HepG2 (cell line): Measurements from ENCODE around the gene PFKFB4. TPM values are rescaled to one million over a fixed set of nuclear protein-coding genes. Genes with fewer than 3 reads are reported as not detected.
"Not testable (repeated sequence)": the region's sequence is repeated elsewhere in the genome, so short reads cannot be mapped to it uniquely, and the experiment has no call there.

Source experiments
- ATAC-seq: fragments of 200-7000 bp; cut with Tn5 transposase; 3 replicates; pipeline ENCODE4 v1.9.1; 2020; ENCODE audit warnings: mild to moderate bottlenecking, moderate library complexity
- BruUV-seq: library from RNA; stranded (reverse); fragments of 400-500 nt; replicated peaks from 2 replicates; lab custom pipeline; 2021; lab: Mats Ljungman, UMichigan
- CTCF ChIA-PET: fragments of 300-600 bp; formaldehyde crosslinking; extraction: SDS; loops from one replicate; lab custom pipeline; 2021; ENCODE audit warnings: low total read pairs, inconsistent platforms, low intra/inter-chr PET ratio; lab: Yijun Ruan, JAX
- POLR2A ChIA-PET: fragments of 350-600 bp; sonication (Branson Sonifier 250); formaldehyde crosslinking; loops from one replicate; lab custom pipeline; 2020; ENCODE audit warnings: antibody characterized with exemption, inconsistent platforms; lab: Yijun Ruan, JAX
- DNase-seq: peaks from one replicate; pipeline ENCODE4 v3.0.0-alpha.2; 2015; ENCODE audit warnings: low spot score
- FAIRE-seq: peaks from 3 replicates; lab custom pipeline; 2011; peaks lifted over from hg19 to GRCh38; lab: Jason Lieb, UNC
- H2AFZ ChIP-seq: one replicate; pipeline ENCODE4 v1.6.1; 2011; ENCODE audit warnings: low read length, inconsistent platforms
- H3K27ac ChIP-seq: fragments of 300-600 bp; 3 replicates; pipeline ENCODE4 v1.8.0; 2011; ENCODE audit warnings: mixed run types, mild to moderate bottlenecking, mixed read lengths, low read length, inconsistent platforms; ENCODE audit not compliant: insufficient read depth; ENCODE audit errors: extremely low read length
- H3K27me3 ChIP-seq, 2 experiments: fragments of 200-600 bp in 1 of 2; 2 replicates in 1 of 2; 3 replicates in 1 of 2; pipeline versions ENCODE4 v1.6.0 to v1.8.0; 2011; ENCODE audit warnings: low read length in 2 of 2, mild to moderate bottlenecking in 2 of 2, moderate library complexity in 2 of 2, inconsistent platforms in 1 of 2; ENCODE audit not compliant: insufficient read depth in 2 of 2, control insufficient read depth in 1 of 2
- H3K36me3 ChIP-seq, 2 experiments: fragments of 200-600 bp in 1 of 2; replicated peaks in 1 of 2; 2 replicates in 1 of 2; 3 replicates in 1 of 2; pipeline versions ENCODE4 v1.5.1 to v1.8.0; 2011; ENCODE audit warnings: low read length in 2 of 2, inconsistent platforms in 1 of 2; ENCODE audit not compliant: insufficient read depth in 2 of 2, control insufficient read depth in 1 of 2
- H3K4me1 ChIP-seq: 2 replicates; pipeline ENCODE4 v1.5.1; 2012; ENCODE audit warnings: low read length, inconsistent platforms; ENCODE audit not compliant: insufficient read depth
- H3K4me2 ChIP-seq: 2 replicates; pipeline ENCODE4 v1.6.0; 2011; ENCODE audit warnings: low read depth, low read length, inconsistent platforms
- H3K4me3 ChIP-seq, 3 experiments: fragments of 200-600 bp in 1 of 3; sonication (generic), shearing (Covaris generic) in 1 of 3; replicated peaks in 1 of 3; 2 replicates each; pipeline ENCODE4 v1.5.1; 2011 to 2016; ENCODE audit warnings: low read length in 3 of 3, inconsistent platforms in 2 of 3, low read depth in 2 of 3, mild to moderate bottlenecking in 2 of 3, control low read depth in 1 of 3, mixed read lengths in 1 of 3; ENCODE audit not compliant: insufficient read depth in 1 of 3
- H3K79me2 ChIP-seq: one replicate; pipeline ENCODE4 v1.6.1; 2011; ENCODE audit warnings: low read length, inconsistent platforms; ENCODE audit not compliant: insufficient read depth
- H3K9ac ChIP-seq: 2 replicates; pipeline ENCODE4 v1.6.0; 2011; ENCODE audit warnings: mild to moderate bottlenecking, low read depth, low read length, inconsistent platforms; ENCODE audit not compliant: insufficient read depth
- H3K9me3 ChIP-seq: 2 replicates; pipeline ENCODE4 v1.5.1; 2012; ENCODE audit warnings: mild to moderate bottlenecking, low read length
- H4K20me1 ChIP-seq: 2 replicates; pipeline ENCODE4 v1.6.0; 2011; ENCODE audit warnings: inconsistent platforms, mild to moderate bottlenecking, low read length, moderate library complexity; ENCODE audit not compliant: insufficient read depth
- IRF9 ChIP-seq: sonication (generic); formaldehyde crosslinking; IDR thresholded peaks from 2 replicates; pipeline ENCODE4 v1.8.0; 2022; ENCODE audit warnings: missing genetic modification reagents, mild to moderate bottlenecking, borderline replicate concordance
- WGBS: methylation state at CpG from one replicate; pipeline ENCODE4 v1.1.6; 2017; ENCODE audit warnings: low lambda C conversion rate; 5-methylcytosine and 5-hydroxymethylcytosine counted together
- in situ Hi-C: cut with HindIII; loops from 2 replicates; pipeline ENCODE4 v1.10.0; 2017; ENCODE audit warnings: low pct_unique_long_range_greater_than_20kb; ENCODE audit not compliant: extremely low pct_ligation_motif_present
- intact Hi-C: fragments of 100-400 bp; cut with micrococcal nuclease; formaldehyde crosslinking; loops from one replicate; pipeline ENCODE4 v1.10.0; 2022; ENCODE audit not compliant: unreplicated experiment
- polyA plus RNA-seq, 8 experiments: library from polyadenylated mRNA; depleted of rRNA in 3 of 8; stranded (reverse) in 7 of 8; unstranded in 1 of 8; fragments of >200 nt; fragmentation: Illumina TruSeq in 4 of 8; extraction: Trizol in 4 of 8; gene quantifications; 2 replicates each; pipeline versions ENCODE4 v1.2.1 to v1.2.3, GENCODE V29; 2011 to 2016; ENCODE audit warnings: low read depth in 4 of 8, missing spikeins in 1 of 8, mixed read lengths in 1 of 8; ENCODE audit not compliant: insufficient read depth in 1 of 8
- total RNA-seq, 5 experiments: library from RNA; depleted of rRNA; stranded (reverse); fragments of >200 nt; fragmentation: Illumina TruSeq; extraction: Trizol; gene quantifications; 2 replicates each; pipeline ENCODE4 v1.2.3, GENCODE V29; 2016; ENCODE audit warnings: low read depth in 1 of 5

The PFKFB4 gene
- total and polyA plus RNA-seq, 2 of the 13 experiments (the other 11 are each of a cell fraction or from before 2014, with no cell fraction given): 7.1 to 103 TPM

- TF ChIP-seq IRF9 (CRISPR knock-in tag): no peak
These were observed 4.3 kb downstream of the PFKFB4 start (continued) for GRCh38 chr3:48552111-48552951.

- H4K20me1 ChIP-seq: peaks cover 51% of the 10 kb centered on the region
- ATAC-seq, BruUV-seq, in situ Hi-C loops, CTCF ChIA-PET, H3K27me3 ChIP-seq, DNase-seq, H3K4me3 ChIP-seq, FAIRE-seq, H3K9me3 ChIP-seq, intact Hi-C loops, H3K9ac ChIP-seq, H3K27ac ChIP-seq, H2AFZ ChIP-seq: not testable (repeated sequence)
- POLR2A ChIA-PET: interaction anchor here (1.4 kb wide), 1 partner anchor 79 kb away, joined by 5 read pairs; no protein-coding TSS in a partner anchor
- H3K4me2 ChIP-seq: peak overlapping the region; percentile 59; the same call in 1 of the 2 replicates
- 97% methylated on average over 7 of the region's 7 CpGs for WGBS
- peaks cover 60% of the 10 kb centered on the region for H3K79me2 ChIP-seq
- peaks cover 70% of the 10 kb centered on the region for H3K4me1 ChIP-seq
- H3K36me3 ChIP-seq: peaks cover 25 to 62% of the 10 kb centered on the region in 2 experiments; a peak in 4 of 5 replicates
These were observed 5.0 kb downstream of the PFKFB4 start for GRCh38 chr3:48551651-48552050.
